SK-N-SH (cell line): Measurements from ENCODE around the gene TP53BP1. TPM values are rescaled to one million over a fixed set of nuclear protein-coding genes. Genes with fewer than 3 reads are reported as not detected.

ENCODE experiments used
- CTCF ChIA-PET: fragments of 300-600, 350-600 bp; formaldehyde crosslinking; extraction: SDS; loops from one replicate; lab custom pipeline; 2021; lab: Yijun Ruan, JAX
- POLR2A ChIA-PET: fragments of 350-600 bp; sonication (Branson Sonifier 250); formaldehyde crosslinking; extraction: SDS; loops from one replicate; lab custom pipeline; 2020; ENCODE audit warnings: antibody characterized with exemption, inconsistent platforms; lab: Yijun Ruan, JAX
- DNase-seq: peaks from one replicate; pipeline ENCODE4 v3.0.0; 2012
- H2AFZ ChIP-seq: fragments of 200-600 bp; sonication (generic); 2 replicates; pipeline ENCODE4 v1.8.1; 2016; ENCODE audit warnings: antibody characterized with exemption, mild to moderate bottlenecking, low read depth
- H3F3A ChIP-seq: fragments of 200-600 bp; sonication (generic); replicated peaks from 2 replicates; pipeline ENCODE3; 2016; ENCODE audit warnings: antibody characterized with exemption, mild to moderate bottlenecking; ENCODE audit not compliant: insufficient read depth
- H3K27ac ChIP-seq, 2 experiments: fragments of 200-500 bp in 1 of 2; fragments of 200-600 bp in 1 of 2; sonication (Bioruptor generic) in 1 of 2; sonication (generic), shearing (Covaris generic) in 1 of 2; 2 replicates each; pipeline versions ENCODE4 v1.5.1 to v1.6.1; 2014 to 2016; ENCODE audit warnings: low read depth in 2 of 2, inconsistent platforms in 1 of 2, low read length in 1 of 2, mild to moderate bottlenecking in 1 of 2, mixed read lengths in 1 of 2
- H3K27me3 ChIP-seq: fragments of 200-600 bp; sonication (generic), shearing (Covaris generic); 2 replicates; pipeline ENCODE4 v1.6.1; 2016; ENCODE audit warnings: mixed run types; ENCODE audit not compliant: insufficient read depth
- H3K36me3 ChIP-seq, 2 experiments: fragments of 200-500 bp in 1 of 2; fragments of 200-600 bp in 1 of 2; sonication (Bioruptor generic) in 1 of 2; sonication (generic) in 1 of 2; replicated peaks in 1 of 2; 2 replicates each; pipeline versions ENCODE3 to v1.5.1; 2014 to 2016; ENCODE audit warnings: low read length in 1 of 2, mild to moderate bottlenecking in 1 of 2; ENCODE audit not compliant: insufficient read depth in 2 of 2, control insufficient read depth in 1 of 2
- H3K4me1 ChIP-seq, 2 experiments: fragments of 200-500 bp in 1 of 2; fragments of 200-600 bp in 1 of 2; sonication (Bioruptor generic) in 1 of 2; sonication (generic), shearing (Covaris generic) in 1 of 2; 2 replicates each; pipeline versions ENCODE4 v1.5.1 to v1.6.1; 2014 to 2016; ENCODE audit warnings: low read depth in 1 of 2, low read length in 1 of 2, mixed run types in 1 of 2; ENCODE audit not compliant: insufficient read depth in 2 of 2, control insufficient read depth in 1 of 2
- H3K4me2 ChIP-seq: fragments of 200-600 bp; sonication (generic), shearing (Covaris generic); 2 replicates; pipeline ENCODE4 v1.6.1; 2017; ENCODE audit warnings: mixed run types
- H3K4me3 ChIP-seq, 2 experiments: fragments of 200-500 bp in 1 of 2; fragments of 200-600 bp in 1 of 2; sonication (Bioruptor generic) in 1 of 2; sonication (generic), shearing (Covaris generic) in 1 of 2; 2 replicates each; pipeline versions ENCODE4 v1.5.1 to v1.8.1; 2014 to 2016; ENCODE audit warnings: low read depth in 2 of 2, inconsistent platforms in 1 of 2, low read length in 1 of 2, mild to moderate bottlenecking in 1 of 2, mixed read lengths in 1 of 2, moderate library complexity in 1 of 2
- H3K79me2 ChIP-seq: fragments of 200-600 bp; sonication (generic); 2 replicates; pipeline ENCODE4 v1.8.1; 2017; ENCODE audit warnings: mild to moderate bottlenecking; ENCODE audit not compliant: insufficient read depth
- H3K9ac ChIP-seq: fragments of 200-600 bp; sonication (generic); 2 replicates; pipeline ENCODE4 v1.6.1; 2017; ENCODE audit warnings: mixed run types
- H3K9me2 ChIP-seq: fragments of 200-600 bp; sonication (generic); 2 replicates; pipeline ENCODE4 v1.6.1; 2017; ENCODE audit warnings: mixed run types
- H3K9me3 ChIP-seq: fragments of 200-600 bp; sonication (generic); 2 replicates; pipeline ENCODE4 v1.6.1; 2017; ENCODE audit warnings: mixed run types, mild to moderate bottlenecking, moderate library complexity
- H4K20me1 ChIP-seq: fragments of 200-600 bp; sonication (generic); 2 replicates; pipeline ENCODE4 v1.6.1; 2017; ENCODE audit warnings: mild to moderate bottlenecking, mixed run types; ENCODE audit not compliant: insufficient read depth
- ELF1 ChIP-seq: IDR thresholded peaks from 2 replicates; pipeline ENCODE4 v1.4.0; 2012
- FOSL2 ChIP-seq: IDR thresholded peaks from 2 replicates; pipeline ENCODE4 v1.4.0; 2012; ENCODE audit warnings: low read depth, mild to moderate bottlenecking, moderate library complexity, borderline replicate concordance
- MAX ChIP-seq: IDR thresholded peaks from 2 replicates; pipeline ENCODE4 v1.4.0; 2012; ENCODE audit warnings: low read depth
- MEF2A ChIP-seq: IDR thresholded peaks from 2 replicates; pipeline ENCODE4 v1.4.0; 2012; ENCODE audit warnings: low read depth, borderline replicate concordance
- NFIC ChIP-seq: IDR thresholded peaks from 2 replicates; pipeline ENCODE4 v1.4.0; 2012; ENCODE audit warnings: borderline replicate concordance
- RCOR1 ChIP-seq: fragments of 150-350 bp; IDR thresholded peaks from 2 replicates; pipeline ENCODE4 v1.6.1; 2017; ENCODE audit warnings: antibody characterized with exemption, low read length
- REST ChIP-seq: IDR thresholded peaks from 2 replicates; pipeline ENCODE4 v1.6.1; 2012; ENCODE audit warnings: mild to moderate bottlenecking, low read depth, low read length, moderate library complexity
- SIN3A ChIP-seq: IDR thresholded peaks from 2 replicates; pipeline ENCODE4 v1.6.1; 2012; ENCODE audit warnings: low read depth, mild to moderate bottlenecking, low read length, moderate library complexity, borderline replicate concordance
- TAF1 ChIP-seq: IDR thresholded peaks from 2 replicates; pipeline ENCODE4 v1.6.1; 2012; ENCODE audit warnings: low read depth, mild to moderate bottlenecking, low read length, moderate library complexity, borderline replicate concordance
- WGBS: methylation state at CpG from one replicate; pipeline ENCODE4 v1.1.6; 2017; ENCODE audit warnings: low lambda C conversion rate; 5-methylcytosine and 5-hydroxymethylcytosine counted together
- polyA plus RNA-seq, 3 experiments: library from polyadenylated mRNA; depleted of rRNA; stranded (reverse); fragments of >200 nt; gene quantifications; 2 replicates each; pipeline ENCODE4 v1.2.3, GENCODE V29; 2012

TP53BP1 gene
- polyA plus RNA-seq, 1 of the 3 experiments (the other 2 are of a cell fraction): 27.1 TPM

- 0 out of 2 replicates have a peak, but pooled peaks have one; percentile 24 for TF ChIP-seq REST
- peak; percentile 68 for TF ChIP-seq ELF1
- no peak for TF ChIP-seq NFIC
- TF ChIP-seq TAF1: peak; percentile 44; the same call in 1 of the 2 replicates
- no peak for TF ChIP-seq FOSL2
Observed at GRCh38 chr15:43370975-43371974, 121.7 kb downstream of the TP53BP1 start, which contains the start of the genes TUBGCP4 and ZSCAN29 (continued).

- H3K79me2 ChIP-seq: peaks cover 45% of the 10 kb centered on the region
- peak overlapping the region; percentile 70 for H3K9ac ChIP-seq
- 2% methylated on average over 26 of the region's 45 CpGs for WGBS
- peak; percentile 85 for TF ChIP-seq REST
- peak; percentile 44 for TF ChIP-seq MAX
- TF ChIP-seq SIN3A: 0 out of 2 replicates have a peak, but pooled peaks have one; percentile 13
- TF ChIP-seq RCOR1: no peak
- TF ChIP-seq MEF2A: no peak
- TF ChIP-seq, all 33 proteins: peak for 3
- Histone ChIP-seq H3K27me3 (no peaks in the 10 kb centered on the region), H3K4me2 (peak overlapping the region; percentile 80), H4K20me1 (no peaks in the 10 kb centered on the region), H3K9me2 (no peaks in the 10 kb centered on the region), H3F3A (no peaks in the 10 kb centered on the region), H3K9me3 (no peaks in the 10 kb centered on the region), H3K4me1 (peaks cover 6 to 16% of the 10 kb centered on the region in 2 experiments; a peak in 2 of 4 replicates), H2AFZ (peak overlapping the region; percentile 96), H3K36me3 (peaks cover 30 to 34% of the 10 kb centered on the region in 2 experiments), H3K27ac (peak overlapping the region; percentile 26 to 76; a peak in 3 of 4 replicates), H3K4me3 (peak overlapping the region; percentile 67 to 82)
- CTCF ChIA-PET: interaction anchor here (1.1 to 1.7 kb wide), 4 partner anchors 16 to 160 kb away, joined by 3 to 4 read pairs (median 3); no protein-coding TSS in a partner anchor
- peak; percentile 67 for DNase-seq
- POLR2A ChIA-PET: interaction anchor here (0.6 to 2.0 kb wide), 7 partner anchors 9 to 140 kb away, joined by 3 to 7 read pairs (median 3); no protein-coding TSS in a partner anchor
Observed at GRCh38 chr15:43370310-43370974, 122.5 kb downstream of the TP53BP1 start.
